Measurements from ENCODE around the gene MTERF4.

MTERF4 gene

GRCh38 chr2:241066171-241066892 is 35.8 kb downstream of the MTERF4 start:
- peaks cover 9% of the 10 kb centered on the region; the same call in 1 of the 2 replicates for H3K4me1 ChIP-seq (ENCODE audit: control insufficient read depth, insufficient read depth, low read length)
- H3K36me3 ChIP-seq (ENCODE audit: control insufficient read depth, insufficient read depth, low read length), result no peaks in the 10 kb centered on the region
- H3K27ac ChIP-seq (ENCODE audit: low read depth, low read length), result no peak overlapping the region
- H3K9ac ChIP-seq (ENCODE audit: low read length), result no peak overlapping the region
- H3K9me3 ChIP-seq (ENCODE audit: control insufficient read depth, insufficient read depth, low read depth, low read length), result no peaks in the 10 kb centered on the region
- peaks cover 7% of the 10 kb centered on the region; the same call in 1 of the 2 replicates for H3K27me3 ChIP-seq (ENCODE audit: control insufficient read depth, insufficient read depth, low read length)
- H3K4me3 ChIP-seq (ENCODE audit: low read depth, low read length), result no peak overlapping the region

GRCh38 chr2:241065355-241065803 is 36.7 kb downstream of the MTERF4 start:
- Histone ChIP-seq H3K36me3 (ENCODE audit: control insufficient read depth, insufficient read depth, low read length) (no peaks in the 10 kb centered on the region), H3K4me1 (ENCODE audit: control insufficient read depth, insufficient read depth, low read length) (peaks cover 9% of the 10 kb centered on the region; the same call in 1 of the 2 replicates), H3K27me3 (ENCODE audit: control insufficient read depth, insufficient read depth, low read length) (peaks cover 7% of the 10 kb centered on the region; the same call in 1 of the 2 replicates)

GRCh38 chr2:241064802-241065354 is 37.2 kb downstream of the MTERF4 start:
- Histone ChIP-seq H3K36me3 (ENCODE audit: control insufficient read depth, insufficient read depth, low read length) (no peaks in the 10 kb centered on the region), H3K27me3 (ENCODE audit: control insufficient read depth, insufficient read depth, low read length) (peaks cover 7% of the 10 kb centered on the region; the same call in 1 of the 2 replicates), H3K27ac (ENCODE audit: low read depth, low read length) (no peak overlapping the region), H3K4me1 (ENCODE audit: control insufficient read depth, insufficient read depth, low read length) (peaks cover 9% of the 10 kb centered on the region; the same call in 1 of the 2 replicates), H3K9me3 (ENCODE audit: control insufficient read depth, insufficient read depth, low read depth, low read length) (no peaks in the 10 kb centered on the region), H3K4me3 (ENCODE audit: low read depth, low read length) (no peak overlapping the region), H3K9ac (ENCODE audit: low read length) (no peak overlapping the region)

More at GRCh38 chr2:241065355-241065803, 36.7 kb downstream of the MTERF4 start:
- no peak overlapping the region for H3K9ac ChIP-seq (ENCODE audit: low read length)
- H3K4me3 ChIP-seq (ENCODE audit: low read depth, low read length), result no peak overlapping the region
- H3K27ac ChIP-seq (ENCODE audit: low read depth, low read length), result no peak overlapping the region
- H3K9me3 ChIP-seq (ENCODE audit: control insufficient read depth, insufficient read depth, low read depth, low read length), result no peaks in the 10 kb centered on the region

GRCh38 chr2:241064008-241064801 is 37.9 kb downstream of the MTERF4 start:
- H3K4me1 ChIP-seq (ENCODE audit: control insufficient read depth, insufficient read depth, low read length), result peaks cover 9% of the 10 kb centered on the region; the same call in 1 of the 2 replicates
- peaks cover 7% of the 10 kb centered on the region; the same call in 1 of the 2 replicates for H3K27me3 ChIP-seq (ENCODE audit: control insufficient read depth, insufficient read depth, low read length)

GRCh38 chr2:241063587-241063986 is 38.5 kb downstream of the MTERF4 start:
- peak overlapping the region; percentile 20; the same call in 1 of the 2 replicates for H3K4me3 ChIP-seq (ENCODE audit: low read depth, low read length)
- no peak overlapping the region for H3K27ac ChIP-seq (ENCODE audit: low read depth, low read length)

More at GRCh38 chr2:241064008-241064801, 37.9 kb downstream of the MTERF4 start:
- Histone ChIP-seq H3K36me3 (ENCODE audit: control insufficient read depth, insufficient read depth, low read length) (no peaks in the 10 kb centered on the region), H3K4me3 (ENCODE audit: low read depth, low read length) (peak overlapping the region; percentile 20; the same call in 1 of the 2 replicates), H3K27ac (ENCODE audit: low read depth, low read length) (no peak overlapping the region), H3K9ac (ENCODE audit: low read length) (no peak overlapping the region), H3K9me3 (ENCODE audit: control insufficient read depth, insufficient read depth, low read depth, low read length) (no peaks in the 10 kb centered on the region)

GRCh38 chr2:241063093-241063551 is 39.0 kb downstream of the MTERF4 start:
- Histone ChIP-seq H3K4me3 (ENCODE audit: low read depth, low read length) (no peak overlapping the region), H3K9ac (ENCODE audit: low read length) (no peak overlapping the region), H3K36me3 (ENCODE audit: control insufficient read depth, insufficient read depth, low read length) (no peaks in the 10 kb centered on the region), H3K4me1 (ENCODE audit: control insufficient read depth, insufficient read depth, low read length) (peaks cover 9% of the 10 kb centered on the region; the same call in 1 of the 2 replicates), H3K9me3 (ENCODE audit: control insufficient read depth, insufficient read depth, low read depth, low read length) (no peaks in the 10 kb centered on the region), H3K27ac (ENCODE audit: low read depth, low read length) (no peak overlapping the region), H3K27me3 (ENCODE audit: control insufficient read depth, insufficient read depth, low read length) (peaks cover 7% of the 10 kb centered on the region; the same call in 1 of the 2 replicates)

More at GRCh38 chr2:241063587-241063986, 38.5 kb downstream of the MTERF4 start:
- Histone ChIP-seq H3K27me3 (ENCODE audit: control insufficient read depth, insufficient read depth, low read length) (peaks cover 7% of the 10 kb centered on the region; the same call in 1 of the 2 replicates), H3K9me3 (ENCODE audit: control insufficient read depth, insufficient read depth, low read depth, low read length) (no peaks in the 10 kb centered on the region), H3K36me3 (ENCODE audit: control insufficient read depth, insufficient read depth, low read length) (no peaks in the 10 kb centered on the region), H3K9ac (ENCODE audit: low read length) (no peak overlapping the region), H3K4me1 (ENCODE audit: control insufficient read depth, insufficient read depth, low read length) (peaks cover 9% of the 10 kb centered on the region; the same call in 1 of the 2 replicates)

GRCh38 chr2:241062389-241063092 is 39.5 kb downstream of the MTERF4 start:
- no peak overlapping the region for H3K4me3 ChIP-seq (ENCODE audit: low read depth, low read length)
- no peaks in the 10 kb centered on the region for H3K36me3 ChIP-seq (ENCODE audit: control insufficient read depth, insufficient read depth, low read length)
- H3K9me3 ChIP-seq (ENCODE audit: control insufficient read depth, insufficient read depth, low read depth, low read length), result no peaks in the 10 kb centered on the region
- H3K9ac ChIP-seq (ENCODE audit: low read length), result no peak overlapping the region
- no peak overlapping the region for H3K27ac ChIP-seq (ENCODE audit: low read depth, low read length)
- peaks cover 7% of the 10 kb centered on the region; the same call in 1 of the 2 replicates for H3K27me3 ChIP-seq (ENCODE audit: control insufficient read depth, insufficient read depth, low read length)
- H3K4me1 ChIP-seq (ENCODE audit: control insufficient read depth, insufficient read depth, low read length), result peaks cover 9% of the 10 kb centered on the region; the same call in 1 of the 2 replicates

GRCh38 chr2:241061275-241061674 is 40.8 kb downstream of the MTERF4 start:
- Histone ChIP-seq H3K27ac (ENCODE audit: low read depth, low read length) (no peak overlapping the region), H3K9ac (ENCODE audit: low read length) (no peak overlapping the region), H3K36me3 (ENCODE audit: control insufficient read depth, insufficient read depth, low read length) (no peaks in the 10 kb centered on the region), H3K4me1 (ENCODE audit: control insufficient read depth, insufficient read depth, low read length) (peaks cover 9% of the 10 kb centered on the region; the same call in 1 of the 2 replicates), H3K4me3 (ENCODE audit: low read depth, low read length) (no peak overlapping the region), H3K27me3 (ENCODE audit: control insufficient read depth, insufficient read depth, low read length) (peaks cover 7% of the 10 kb centered on the region; the same call in 1 of the 2 replicates), H3K9me3 (ENCODE audit: control insufficient read depth, insufficient read depth, low read depth, low read length) (no peaks in the 10 kb centered on the region)

- Histone ChIP-seq H3K4me1 (ENCODE audit: control insufficient read depth, insufficient read depth, low read length) (no peaks in the 10 kb centered on the region), H3K9ac (ENCODE audit: low read length) (no peak overlapping the region), H3K4me3 (ENCODE audit: low read depth, low read length) (no peak overlapping the region), H3K27me3 (ENCODE audit: control insufficient read depth, insufficient read depth, low read length) (peaks cover 24% of the 10 kb centered on the region; the same call in 1 of the 2 replicates), H3K36me3 (ENCODE audit: control insufficient read depth, insufficient read depth, low read length) (no peaks in the 10 kb centered on the region), H3K9me3 (ENCODE audit: control insufficient read depth, insufficient read depth, low read depth, low read length) (no peaks in the 10 kb centered on the region), H3K27ac (ENCODE audit: low read depth, low read length) (no peak overlapping the region)
Measured at GRCh38 chr2:241053576-241054251, 48.4 kb downstream of the MTERF4 start.

Data from HUES6 (cell line).